Measurements from ENCODE around the gene TWF2.

The TWF2 gene

GRCh38 chr3:52182196-52182595, 56.8 kb downstream of the TWF2 start:
- H3K27me3 ChIP-seq (ENCODE audit: insufficient read depth, low read length, poor library complexity, severe bottlenecking), result no peaks in the 10 kb centered on the region
- no peak overlapping the region for H3K4me3 ChIP-seq (ENCODE audit: low read length, poor library complexity, severe bottlenecking)
- H3K79me2 ChIP-seq (ENCODE audit: insufficient read depth, low read length), result no peaks in the 10 kb centered on the region
- H3K36me3 ChIP-seq (ENCODE audit: insufficient read depth, low read length), result no peaks in the 10 kb centered on the region
- H3F3A ChIP-seq (ENCODE audit: low read depth), result no peaks in the 10 kb centered on the region
- H4K20me1 ChIP-seq (ENCODE audit: insufficient read depth, low read length, poor library complexity, severe bottlenecking), result no peaks in the 10 kb centered on the region
- H2AFZ ChIP-seq (ENCODE audit: low read length), result no peak overlapping the region
- no peaks in the 10 kb centered on the region for H3K9me2 ChIP-seq (replicated peaks; ENCODE audit: low read depth, low read length)
- H3K4me1 ChIP-seq (ENCODE audit: insufficient read depth, low read length, poor library complexity, severe bottlenecking), result no peaks in the 10 kb centered on the region
- H3K9me3 ChIP-seq (ENCODE audit: insufficient read depth, low read depth, low read length), result no peaks in the 10 kb centered on the region
- H3K9ac ChIP-seq (ENCODE audit: low read depth, low read length, poor library complexity, severe bottlenecking), result no peak overlapping the region
- TF ChIP-seq CTCF (conservative IDR thresholded peaks at IDR 0.05; ENCODE audit: low read length) (no peak), EZH2phosphoT487 (IDR thresholded peaks at IDR 0.05; ENCODE audit: borderline replicate concordance) (no peak)
- H3K4me2 ChIP-seq (ENCODE audit: low read depth, low read length, poor library complexity, severe bottlenecking), result no peak overlapping the region

- H3K4me3 ChIP-seq (ENCODE audit: low read length, poor library complexity, severe bottlenecking), result no peak overlapping the region
- TF ChIP-seq CTCF (conservative IDR thresholded peaks at IDR 0.05; ENCODE audit: low read length) (no peak), EZH2phosphoT487 (IDR thresholded peaks at IDR 0.05; ENCODE audit: borderline replicate concordance) (no peak)
- H3K27me3 ChIP-seq (ENCODE audit: insufficient read depth, low read length, poor library complexity, severe bottlenecking), result no peaks in the 10 kb centered on the region
- no peaks in the 10 kb centered on the region for H3K9me2 ChIP-seq (replicated peaks; ENCODE audit: low read depth, low read length)
- no peaks in the 10 kb centered on the region for H3K36me3 ChIP-seq (ENCODE audit: insufficient read depth, low read length)
- no peak overlapping the region for H3K9ac ChIP-seq (ENCODE audit: low read depth, low read length, poor library complexity, severe bottlenecking)
- H3K4me1 ChIP-seq (ENCODE audit: insufficient read depth, low read length, poor library complexity, severe bottlenecking), result no peaks in the 10 kb centered on the region
- no peaks in the 10 kb centered on the region for H4K20me1 ChIP-seq (ENCODE audit: insufficient read depth, low read length, poor library complexity, severe bottlenecking)
- H2AFZ ChIP-seq (ENCODE audit: low read length), result no peak overlapping the region
- H3F3A ChIP-seq (ENCODE audit: low read depth), result no peaks in the 10 kb centered on the region
- no peaks in the 10 kb centered on the region for H3K79me2 ChIP-seq (ENCODE audit: insufficient read depth, low read length)
- H3K4me2 ChIP-seq (ENCODE audit: low read depth, low read length, poor library complexity, severe bottlenecking), result no peak overlapping the region
- no peaks in the 10 kb centered on the region for H3K9me3 ChIP-seq (ENCODE audit: insufficient read depth, low read depth, low read length)
These were observed 57.4 kb downstream of the TWF2 start for GRCh38 chr3:52181543-52181942.
